ENCODE measurements around the gene CD101. TPM values are rescaled to one million over a fixed set of nuclear protein-coding genes. Genes with fewer than 3 reads are reported as not detected.
A peak's percentile ranks its signal among the peaks of the same experiment; 100 is the strongest.

CD101 gene
- total RNA-seq, 1 experiment from 2014 or later = 1.2 TPM

DNA sequence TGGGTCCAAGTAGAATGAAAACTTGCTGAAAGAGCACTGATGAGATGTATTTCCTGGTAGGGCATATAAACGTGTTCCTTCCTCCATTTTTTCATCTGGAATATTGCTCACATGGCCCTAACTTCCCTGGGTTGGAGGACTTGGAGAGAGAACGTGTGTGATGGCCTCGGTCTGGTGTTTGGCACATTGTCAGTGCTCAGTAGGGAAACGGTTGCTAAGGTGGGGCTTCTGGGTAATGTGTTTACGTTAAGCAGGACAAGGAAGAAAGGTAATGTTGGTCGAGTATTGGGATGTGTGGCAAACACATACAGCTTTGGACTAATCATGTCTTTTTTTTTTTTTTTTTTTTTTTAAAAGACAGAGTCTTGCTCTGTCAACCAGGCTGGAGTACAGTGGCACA lies 64.8 kb downstream of the CD101 start:
- intact Hi-C loops (cut with micrococcal nuclease) = loop anchor here (10.0 kb wide), 1 partner anchor 828 kb away; no protein-coding TSS in a partner anchor
- no peaks in the 10 kb centered on the region for H3K27me3 ChIP-seq (ENCODE audit: insufficient read depth, low read length)
- no peak overlapping the region for H3K4me2 ChIP-seq (ENCODE audit: low read length)
- H3K9ac ChIP-seq (ENCODE audit: low read length) = no peak overlapping the region
- H3K79me2 ChIP-seq (ENCODE audit: insufficient read depth, low read length) = peaks cover 67% of the 10 kb centered on the region
- no TSS peak for BruUV-seq (replicated peaks)
- ChIA-PET POLR2A (no interaction called here), CTCF (interaction anchor here (1.6 to 9.0 kb wide), 3 partner anchors 27 to 219 kb away, joined by 4 to 101 read pairs (median 31); no protein-coding TSS in a partner anchor), RAD21 (ENCODE audit: low non-redundant PET in 1 of 2, low total read pairs in 2 of 2, uncharacterized antibody in 2 of 2, unreplicated experiment in 2 of 2) (interaction anchor here in 1 of 2 experiments (0.7 to 0.9 kb wide), 2 partner anchors 218 to 685 kb away, joined by 3 read pairs; no protein-coding TSS in a partner anchor)
- no peak for TF ChIP-seq FOSL1 (IDR thresholded peaks at IDR 0.05; ENCODE audit: low read depth)
- H3K9me2 ChIP-seq (ENCODE audit: insufficient read depth) = no peaks in the 10 kb centered on the region
- H4K20me1 ChIP-seq (ENCODE audit: insufficient read depth) = no peaks in the 10 kb centered on the region
- H3K4me1 ChIP-seq (ENCODE audit: control insufficient read depth in 1 of 2, insufficient read depth in 2 of 2, low read length in 2 of 2) = peaks cover 0 to 2% of the 10 kb centered on the region in 2 experiments; a peak in 2 of 4 replicates
- no peaks in the 10 kb centered on the region for H3K9me3 ChIP-seq (ENCODE audit: control insufficient read depth in 1 of 2, insufficient read depth in 1 of 2, low read depth in 1 of 2, low read length in 2 of 2)
- peaks cover 0 to 8% of the 10 kb centered on the region in 2 experiments; a peak in 1 of 4 replicates for H3K36me3 ChIP-seq (ENCODE audit: control insufficient read depth in 1 of 2, insufficient read depth in 2 of 2, low read length in 2 of 2)
- H2AFZ ChIP-seq (ENCODE audit: low read depth, low read length, poor library complexity, severe bottlenecking) = no peak overlapping the region
- H3K4me3 ChIP-seq (replicated peaks in 1 of 2; ENCODE audit: low read depth in 1 of 2, low read length in 2 of 2) = no peak overlapping the region
- ATAC-seq = no peak
- H3K27ac ChIP-seq (ENCODE audit: low read depth, low read length) = no peak overlapping the region
- no peak for DNase-seq (ENCODE audit: low read depth, low spot score)

DNA sequence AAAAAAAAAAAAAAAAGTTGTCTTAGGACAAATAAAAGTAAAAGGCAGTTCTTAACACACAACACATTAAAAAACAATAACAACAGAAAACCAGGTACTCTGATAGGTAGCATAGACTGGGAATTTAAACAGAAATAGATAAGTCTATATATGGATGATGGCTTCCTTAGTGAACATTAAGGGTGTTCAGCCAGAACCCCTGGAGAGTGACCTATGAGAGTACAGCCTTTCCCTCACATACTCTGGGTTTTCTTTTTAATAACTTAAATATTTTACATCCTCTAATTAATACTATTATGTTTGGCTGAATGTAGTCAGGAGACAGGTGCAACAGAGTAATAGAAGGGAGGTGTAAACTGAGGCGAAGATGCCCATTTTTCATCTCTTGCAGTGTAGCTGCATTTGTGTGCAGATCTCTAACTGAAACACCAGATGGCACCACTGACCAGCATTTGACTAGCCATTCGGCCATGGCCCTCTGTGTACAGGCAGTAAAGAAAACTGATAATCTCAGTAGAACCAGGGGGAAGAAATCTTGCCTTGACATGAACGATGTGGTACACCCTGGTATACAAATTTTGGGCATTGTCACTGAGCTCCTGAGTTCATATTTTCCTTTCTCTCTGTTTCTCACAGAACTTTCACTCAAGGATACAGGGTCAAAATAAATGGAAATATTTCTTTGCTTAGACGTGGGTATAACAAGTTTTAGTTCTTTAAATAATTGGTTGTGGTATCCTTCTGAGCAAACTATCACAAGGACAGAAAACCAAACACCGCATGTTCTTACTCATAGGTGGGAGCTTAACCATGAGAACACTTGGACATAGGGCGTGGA lies 66.2 kb downstream of the CD101 start:
- H3K4me3 ChIP-seq (replicated peaks in 1 of 2; ENCODE audit: low read depth in 1 of 2, low read length in 2 of 2) = no peak overlapping the region
- ChIA-PET POLR2A (no interaction called here), RAD21 (ENCODE audit: low non-redundant PET in 1 of 2, low total read pairs in 2 of 2, uncharacterized antibody in 2 of 2, unreplicated experiment in 2 of 2) (interaction anchor here (0.6 to 1.4 kb wide), 6 partner anchors 61 to 626 kb away, joined by 3 to 12 read pairs (median 6); no protein-coding TSS in a partner anchor), CTCF (interaction anchor here (0.6 to 9.0 kb wide), 13 partner anchors 25 to 828 kb away, joined by 3 to 101 read pairs (median 4); partner anchors contain the start of gene MAN1A2)
- DNase-seq (ENCODE audit: low read depth, low spot score) (peak; percentile 18), ATAC-seq (peak; percentile 95)
- peaks cover 0 to 12% of the 10 kb centered on the region in 2 experiments; a peak in 1 of 4 replicates for H3K36me3 ChIP-seq (ENCODE audit: control insufficient read depth in 1 of 2, insufficient read depth in 2 of 2, low read length in 2 of 2)
- BruUV-seq (replicated peaks) = no TSS peak
- no peak overlapping the region for H3K27ac ChIP-seq (ENCODE audit: low read depth, low read length)
- no peak for TF ChIP-seq POLR2A (IDR thresholded peaks at IDR 0.05; ENCODE audit: borderline replicate concordance, extremely low read depth, insufficient read depth, insufficient read length)
- TF ChIP-seq ZNF274 (IDR thresholded peaks at IDR 0.05; ENCODE audit: low read depth, low read length) = no peak
- TF ChIP-seq, protein P1, sequence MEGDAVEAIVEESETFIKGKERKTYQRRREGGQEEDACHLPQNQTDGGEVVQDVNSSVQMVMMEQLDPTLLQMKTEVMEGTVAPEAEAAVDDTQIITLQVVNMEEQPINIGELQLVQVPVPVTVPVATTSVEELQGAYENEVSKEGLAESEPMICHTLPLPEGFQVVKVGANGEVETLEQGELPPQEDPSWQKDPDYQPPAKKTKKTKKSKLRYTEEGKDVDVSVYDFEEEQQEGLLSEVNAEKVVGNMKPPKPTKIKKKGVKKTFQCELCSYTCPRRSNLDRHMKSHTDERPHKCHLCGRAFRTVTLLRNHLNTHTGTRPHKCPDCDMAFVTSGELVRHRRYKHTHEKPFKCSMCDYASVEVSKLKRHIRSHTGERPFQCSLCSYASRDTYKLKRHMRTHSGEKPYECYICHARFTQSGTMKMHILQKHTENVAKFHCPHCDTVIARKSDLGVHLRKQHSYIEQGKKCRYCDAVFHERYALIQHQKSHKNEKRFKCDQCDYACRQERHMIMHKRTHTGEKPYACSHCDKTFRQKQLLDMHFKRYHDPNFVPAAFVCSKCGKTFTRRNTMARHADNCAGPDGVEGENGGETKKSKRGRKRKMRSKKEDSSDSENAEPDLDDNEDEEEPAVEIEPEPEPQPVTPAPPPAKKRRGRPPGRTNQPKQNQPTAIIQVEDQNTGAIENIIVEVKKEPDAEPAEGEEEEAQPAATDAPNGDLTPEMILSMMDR (IDR thresholded peaks at IDR 0.05 in 2 of 3, conservative IDR thresholded peaks at IDR 0.05 in 1 of 3; ENCODE audit: borderline replicate concordance in 1 of 3, insufficient read depth in 1 of 3, low read depth in 2 of 3, low read length in 2 of 3) = peak; percentile 69 to 74 (median 69)
- TF ChIP-seq SRF (IDR thresholded peaks at IDR 0.05; ENCODE audit: low read depth) = no peak
- TF ChIP-seq RAD21 (IDR thresholded peaks at IDR 0.05; ENCODE audit: low read depth) = peak; percentile 89
- TF ChIP-seq, protein P2, sequence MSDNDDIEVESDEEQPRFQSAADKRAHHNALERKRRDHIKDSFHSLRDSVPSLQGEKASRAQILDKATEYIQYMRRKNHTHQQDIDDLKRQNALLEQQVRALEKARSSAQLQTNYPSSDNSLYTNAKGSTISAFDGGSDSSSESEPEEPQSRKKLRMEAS (IDR thresholded peaks at IDR 0.05) = no peak
- no peaks in the 10 kb centered on the region for H3K27me3 ChIP-seq (ENCODE audit: insufficient read depth, low read length)
- no peak overlapping the region for H3K9ac ChIP-seq (ENCODE audit: low read length)
- peaks cover 63% of the 10 kb centered on the region for H3K79me2 ChIP-seq (ENCODE audit: insufficient read depth, low read length)
- no peaks in the 10 kb centered on the region for H3K9me3 ChIP-seq (ENCODE audit: control insufficient read depth in 1 of 2, insufficient read depth in 1 of 2, low read depth in 1 of 2, low read length in 2 of 2)
- no peaks in the 10 kb centered on the region for H4K20me1 ChIP-seq (ENCODE audit: insufficient read depth)
- intact Hi-C loops (cut with micrococcal nuclease) = loop anchor here (1.0 to 10.0 kb wide), 4 partner anchors 61 to 827 kb away; no protein-coding TSS in a partner anchor
- no peaks in the 10 kb centered on the region for H3K9me2 ChIP-seq (ENCODE audit: insufficient read depth)
- H3K4me2 ChIP-seq (ENCODE audit: low read length) = no peak overlapping the region
- H3K4me1 ChIP-seq (ENCODE audit: control insufficient read depth in 1 of 2, insufficient read depth in 2 of 2, low read length in 2 of 2) = no peaks in the 10 kb centered on the region
- no peak overlapping the region for H2AFZ ChIP-seq (ENCODE audit: low read depth, low read length, poor library complexity, severe bottlenecking)
